Stimulated activated CD8-positive, alpha-beta memory T cell treated with anti-CD3 and anti-CD28 coated beads, Interleukin-2, amount 100 ng/mL, for 1 hour (primary cell): ENCODE measurements around the gene HS3ST5.
"Not testable (repeated sequence)": the region's sequence is repeated elsewhere in the genome, so short reads cannot be mapped to it uniquely, and the experiment has no call there.

ENCODE experiments used
- DNase-seq, 2 donors: peaks; one replicate each; pipeline ENCODE4 v3.0.0-alpha.2; 2020; ENCODE audit warnings: low read depth in 2 of 2

Gene HS3ST5

GRCh38 chr6:114334237-114334636 is 8.6 kb downstream of the HS3ST5 start:
- DNase-seq, result no peak

GRCh38 chr6:114327074-114327473 is 15.7 kb downstream of the HS3ST5 start:
- no peak for DNase-seq

- DNase-seq, result no peak
Observed at GRCh38 chr6:114323784-114324183, 19.0 kb downstream of the HS3ST5 start.

GRCh38 chr6:114319749-114320148 is 23.1 kb downstream of the HS3ST5 start:
- no peak for DNase-seq

GRCh38 chr6:114315831-114316595 is 26.8 kb downstream of the HS3ST5 start:
- DNase-seq, result no peak

GRCh38 chr6:114313816-114314215 is 29.0 kb downstream of the HS3ST5 start:
- not testable (repeated sequence) for DNase-seq

GRCh38 chr6:114312931-114313330 is 29.9 kb downstream of the HS3ST5 start:
- no peak for DNase-seq

- no peak for DNase-seq
Observed at GRCh38 chr6:114310053-114310452, 32.8 kb downstream of the HS3ST5 start.

GRCh38 chr6:114304304-114304887 is 38.4 kb downstream of the HS3ST5 start:
- DNase-seq, result no peak

GRCh38 chr6:114301596-114302219 is 41.1 kb downstream of the HS3ST5 start:
- no peak for DNase-seq

- no peak for DNase-seq
Observed at GRCh38 chr6:114297135-114297534, 45.7 kb downstream of the HS3ST5 start.

- DNase-seq, result no peak
Observed at GRCh38 chr6:114292431-114292830, 50.4 kb downstream of the HS3ST5 start.

GRCh38 chr6:114291428-114291827 is 51.4 kb downstream of the HS3ST5 start:
- DNase-seq, result no peak

GRCh38 chr6:114290864-114291263 is 52.0 kb downstream of the HS3ST5 start:
- no peak for DNase-seq

- no peak for DNase-seq
Observed at GRCh38 chr6:114288701-114289495, 53.9 kb downstream of the HS3ST5 start.

GRCh38 chr6:114287461-114287860 is 55.4 kb downstream of the HS3ST5 start:
- no peak for DNase-seq

- DNase-seq, result no peak
Observed at GRCh38 chr6:114286211-114286610, 56.6 kb downstream of the HS3ST5 start.

- no peak for DNase-seq
Observed at GRCh38 chr6:114284281-114284680, 58.5 kb downstream of the HS3ST5 start.

GRCh38 chr6:114282292-114282691 is 60.5 kb downstream of the HS3ST5 start:
- DNase-seq, result no peak

GRCh38 chr6:114281496-114281895 is 61.3 kb downstream of the HS3ST5 start:
- no peak for DNase-seq

GRCh38 chr6:114280239-114280982 is 62.4 kb downstream of the HS3ST5 start:
- no peak for DNase-seq

- no peak for DNase-seq
Observed at GRCh38 chr6:114277220-114277619, 65.6 kb downstream of the HS3ST5 start.
